Stimulated activated CD4-positive, alpha-beta T cell treated with anti-CD3 and anti-CD28 coated beads, Interleukin-2, amount 100 ng/mL, for 24 hours (primary cell): Measurements from ENCODE around the gene NDUFC1.
"Not testable (repeated sequence)": the region's sequence is repeated elsewhere in the genome, so short reads cannot be mapped to it uniquely, and the experiment has no call there.

Experiments
- DNase-seq, 2 donors: peaks; one replicate each; pipeline ENCODE4 v3.0.0-alpha.2; 2020

The NDUFC1 gene

DNA sequence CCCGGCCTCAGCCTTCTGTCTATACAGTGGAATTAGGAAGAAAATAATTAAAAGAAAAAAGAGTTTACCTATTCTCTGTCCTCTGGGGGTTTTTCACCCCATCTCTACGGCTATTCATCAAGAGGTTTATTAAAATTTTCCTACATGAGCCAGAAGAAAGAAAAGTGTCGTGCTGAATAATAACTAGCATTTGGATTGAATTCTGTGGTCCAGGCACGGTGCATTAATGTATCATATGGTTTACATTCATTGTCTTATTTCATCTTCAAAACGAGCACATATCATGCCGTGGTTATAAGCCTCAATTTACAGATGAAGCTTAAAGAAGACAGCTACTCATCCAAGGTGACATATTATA, 6.4 kb downstream of the NDUFC1 start:
- DNase-seq, result no peak

- DNase-seq, result peak; percentile 99 to 100
Observed at GRCh38 chr4:139295206-139295941, 6.9 kb downstream of the NDUFC1 start.

GRCh38 chr4:139286186-139286698, 16.0 kb downstream of the NDUFC1 start:
- no peak for DNase-seq

DNA sequence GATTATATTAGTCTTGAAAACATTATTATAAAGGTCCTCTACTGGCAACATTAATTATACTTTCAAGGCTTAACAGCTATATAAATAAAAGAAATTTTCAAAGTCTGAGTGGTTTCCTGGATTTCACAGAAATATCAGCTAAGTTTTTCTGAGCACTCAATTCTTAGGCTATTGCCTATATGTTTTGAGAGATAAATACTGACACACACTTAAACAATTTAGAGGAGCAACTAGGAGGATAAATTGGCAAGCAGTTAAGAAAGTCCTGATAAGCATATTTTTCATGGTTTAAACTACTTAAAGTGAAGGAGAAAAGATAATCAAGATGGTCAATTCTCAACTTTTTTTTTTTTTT, 19.6 kb downstream of the NDUFC1 start:
- no peak for DNase-seq

GRCh38 chr4:139282065-139282720, 20.1 kb downstream of the NDUFC1 start:
- DNase-seq, result no peak

DNA sequence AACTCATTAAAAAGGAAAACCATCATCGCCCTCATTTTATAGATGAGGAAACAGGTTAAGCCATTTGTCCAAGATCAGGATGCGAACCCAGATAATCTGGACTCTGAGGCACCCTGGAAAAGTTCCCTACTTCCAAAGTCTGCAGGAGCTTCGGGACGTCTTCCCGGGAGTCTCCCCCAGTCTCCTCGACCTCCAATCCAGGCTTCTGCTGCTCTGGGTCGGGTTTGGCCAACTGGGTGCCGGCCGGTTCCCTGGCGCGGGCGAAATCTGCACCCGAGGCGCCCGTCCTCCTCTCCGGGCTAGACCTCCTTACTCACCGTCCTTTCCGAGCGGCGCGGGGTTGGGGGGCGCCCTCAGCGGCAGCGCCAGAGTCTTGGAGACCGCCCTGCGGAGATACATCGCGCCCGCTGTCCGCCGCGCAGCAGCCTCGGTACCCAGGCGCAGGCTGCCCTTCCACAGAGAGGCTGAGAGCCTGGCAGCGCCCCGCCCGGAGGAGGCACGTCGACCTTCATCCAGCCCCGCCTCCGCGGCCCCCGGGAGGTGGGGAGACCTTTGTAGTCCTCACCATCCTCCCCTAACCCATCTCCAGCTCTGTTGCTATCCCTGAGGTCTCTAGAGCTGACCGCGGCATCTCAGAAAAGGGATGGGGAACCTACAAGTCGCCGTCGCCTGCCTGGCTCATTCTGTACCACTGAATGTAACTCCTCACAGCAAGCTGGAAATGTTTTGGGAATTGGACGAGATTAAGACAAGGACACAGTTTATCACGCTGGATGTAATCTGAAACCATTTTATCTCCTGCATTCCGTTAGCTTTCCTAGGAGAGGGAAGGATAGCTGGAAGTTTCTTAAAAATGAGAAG, 22.3 kb downstream of the NDUFC1 start, which contains the start of gene MGARP:
Gene MGARP, minus strand, starts transcription at position 466 of the 861 bp plus-strand sequence. Its CDS starts 67 bp downstream, at position 399.
- peak; percentile 24 to 49 for DNase-seq

- DNase-seq, result peak in 1 of 2 donors; percentile 17
Observed at GRCh38 chr4:139278912-139279759, 23.1 kb downstream of the NDUFC1 start.

GRCh38 chr4:139278485-139278884, 23.8 kb downstream of the NDUFC1 start:
- DNase-seq, result no peak

DNA sequence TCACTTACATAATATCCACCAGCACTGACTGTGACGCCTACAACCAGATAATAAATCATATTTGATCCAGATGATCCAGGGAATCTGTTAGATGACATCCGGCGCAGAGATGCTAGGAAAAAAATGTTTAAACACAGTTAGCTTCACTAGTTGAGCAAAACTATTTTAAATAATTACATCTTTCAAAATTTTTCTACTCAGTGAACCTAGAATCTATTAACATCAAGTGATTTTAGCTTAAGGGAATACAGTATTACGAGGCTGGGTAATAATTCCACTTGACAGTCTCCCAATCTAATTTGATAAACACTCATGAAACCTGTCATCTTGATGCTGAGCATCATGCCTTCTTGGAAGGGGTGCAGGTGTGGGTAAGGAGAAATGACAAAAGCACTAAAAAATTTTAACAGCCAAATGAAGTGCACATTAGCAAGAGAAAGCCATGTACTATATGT, 27.0 kb downstream of the NDUFC1 start:
- no peak for DNase-seq

DNA sequence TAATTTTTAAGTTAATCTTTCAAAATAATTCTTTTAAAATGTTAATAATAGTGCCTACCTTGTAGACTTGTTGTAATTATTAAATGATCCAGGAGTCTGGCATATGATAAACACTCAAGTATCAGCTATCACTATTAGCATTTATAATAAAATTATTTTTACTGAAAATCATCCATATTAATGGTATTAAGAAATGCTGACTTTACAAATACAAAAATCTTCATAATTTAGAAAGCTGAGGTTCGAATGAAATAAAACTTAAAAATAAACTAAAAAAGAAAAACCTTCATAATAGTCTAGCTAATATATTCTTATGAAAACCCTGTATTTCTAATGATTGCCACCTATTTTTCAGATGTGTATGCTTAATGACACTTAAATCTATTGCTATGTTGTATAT, 27.5 kb downstream of the NDUFC1 start:
- no peak for DNase-seq

GRCh38 chr4:139273835-139274234, 28.4 kb downstream of the NDUFC1 start:
- DNase-seq, result no peak

- DNase-seq, result no peak
Observed at GRCh38 chr4:139267301-139267700, 35.0 kb downstream of the NDUFC1 start.

GRCh38 chr4:139266583-139267257, 35.6 kb downstream of the NDUFC1 start:
- DNase-seq, result peak; percentile 77 to 81

GRCh38 chr4:139266208-139266582, 36.1 kb downstream of the NDUFC1 start:
- no peak for DNase-seq

- no peak for DNase-seq
Observed at GRCh38 chr4:139265654-139266053, 36.6 kb downstream of the NDUFC1 start.

DNA sequence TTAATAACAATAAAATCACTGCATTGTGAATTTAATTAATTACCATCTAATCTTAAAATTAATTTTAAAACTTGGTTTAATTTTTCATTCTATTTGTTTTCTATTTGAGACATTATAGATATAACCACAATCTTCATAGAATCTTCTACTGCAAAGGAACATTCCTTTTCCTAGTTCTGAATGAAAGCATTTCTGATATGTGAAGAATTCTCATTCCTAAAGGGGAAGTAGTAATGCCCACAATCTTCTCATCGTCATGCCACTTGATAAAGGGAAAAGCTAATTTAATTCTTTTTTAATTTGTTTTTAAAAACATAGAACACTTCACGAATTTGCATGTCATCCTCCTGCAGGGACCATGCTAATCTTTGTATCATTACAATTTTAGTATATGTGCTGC, 45.9 kb downstream of the NDUFC1 start:
- DNase-seq, result no peak

DNA sequence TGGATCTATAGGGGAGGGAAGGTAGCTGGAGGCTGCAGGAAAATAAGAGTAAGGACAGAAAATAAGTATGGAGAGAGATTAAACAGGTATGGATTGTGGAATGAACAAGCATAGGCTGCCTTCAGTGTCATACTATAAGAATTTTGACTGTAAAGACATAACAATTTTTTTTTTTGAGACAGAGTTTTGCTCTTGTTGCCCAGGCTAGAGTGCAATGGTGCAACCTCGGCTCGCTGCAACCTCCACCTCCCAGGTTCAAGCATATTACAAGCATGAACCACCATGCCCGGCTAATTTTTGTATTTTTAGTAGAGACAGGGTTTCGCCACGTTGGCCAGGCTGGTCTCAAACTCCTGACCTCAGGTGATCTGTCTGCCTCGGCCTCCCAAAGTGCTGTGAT, 46.7 kb downstream of the NDUFC1 start:
- not testable (repeated sequence) for DNase-seq

DNA sequence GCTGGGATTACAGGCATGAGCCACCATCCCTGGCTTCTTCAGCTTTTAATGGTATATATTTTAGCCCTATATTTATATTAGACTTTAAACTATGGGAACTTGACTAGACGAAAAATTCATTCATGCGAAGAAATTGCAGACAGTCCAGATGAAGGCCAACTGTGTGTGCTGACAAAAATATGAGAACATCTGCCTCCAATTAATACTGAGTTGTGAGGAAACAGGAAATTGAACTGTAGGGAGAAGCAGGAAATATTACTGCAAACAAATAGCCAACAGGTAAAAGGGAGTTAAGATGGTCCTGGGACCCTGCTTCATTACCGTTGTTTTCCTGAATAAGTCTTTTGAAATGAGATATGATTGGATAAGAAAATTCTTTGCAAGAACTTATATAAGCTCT, 48.6 kb downstream of the NDUFC1 start:
- no peak for DNase-seq

DNA sequence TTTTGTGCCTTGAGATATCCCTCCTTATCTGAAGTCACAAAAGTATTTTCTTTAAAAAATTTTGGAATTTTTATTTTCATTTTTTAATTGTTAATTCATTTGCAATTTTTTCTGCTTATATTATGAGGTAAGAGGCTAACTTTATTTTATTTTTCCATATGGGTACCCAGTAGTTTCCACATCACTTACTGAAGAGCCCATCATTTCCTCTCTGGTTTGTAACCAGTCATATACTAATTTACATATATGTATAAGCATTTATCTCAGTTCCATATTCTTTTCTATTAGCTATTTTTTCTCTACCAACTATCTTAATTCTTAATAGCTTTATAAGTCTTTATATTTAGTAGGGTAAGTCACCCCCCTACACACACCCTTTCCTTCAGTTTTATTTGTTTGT, 49.2 kb downstream of the NDUFC1 start:
- no peak for DNase-seq

GRCh38 chr4:139247700-139248238, 54.5 kb downstream of the NDUFC1 start:
- DNase-seq, result no peak

DNA sequence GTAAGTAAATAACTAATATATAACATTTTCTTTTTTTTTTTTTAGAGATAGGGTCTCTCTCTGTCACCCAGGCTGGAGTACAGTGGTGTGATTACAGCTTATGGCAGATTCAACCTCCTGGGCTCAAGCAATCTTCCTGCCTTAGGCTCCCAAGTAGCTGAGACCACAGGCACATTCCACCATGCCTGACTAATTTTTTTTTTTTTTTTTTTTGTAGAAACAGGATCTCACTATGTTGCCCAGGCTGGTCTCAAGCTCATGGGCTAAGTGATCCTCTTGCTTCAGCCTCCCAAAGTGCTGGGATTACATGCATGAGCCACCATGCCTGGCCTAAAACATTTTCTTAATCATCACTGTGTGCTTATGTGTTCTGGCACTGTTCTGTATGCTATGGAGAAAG, 55.0 kb downstream of the NDUFC1 start:
- DNase-seq, result no peak

GRCh38 chr4:139246166-139246565, 56.1 kb downstream of the NDUFC1 start:
- DNase-seq, result no peak
